Thyroid gland (tissue), 4 donors: ENCODE measurements around the gene SLC25A33.

Experiments used
- POLR2A ChIP-seq, 2 donors: fragments of 450-650 bp; IDR thresholded peaks; one replicate each; pipeline ENCODE4 v1.6.1; 2017; ENCODE audit warnings: antibody characterized with exemption in 2 of 2, mild to moderate bottlenecking in 2 of 2, moderate library complexity in 1 of 2
- TF ChIP-seq, protein P1 (sequence below), 6 experiments: fragments of 200-600 bp in 3 of 6; fragments of 450-650 bp in 3 of 6; sonication (generic) in 3 of 6; IDR thresholded peaks; one replicate each; pipeline ENCODE4 v1.5.1; 2016 to 2019; ENCODE audit warnings: antibody characterized with exemption in 6 of 6, mild to moderate bottlenecking in 2 of 6, inconsistent platforms in 1 of 6, moderate library complexity in 1 of 6

- TF ChIP-seq, protein P1, sequence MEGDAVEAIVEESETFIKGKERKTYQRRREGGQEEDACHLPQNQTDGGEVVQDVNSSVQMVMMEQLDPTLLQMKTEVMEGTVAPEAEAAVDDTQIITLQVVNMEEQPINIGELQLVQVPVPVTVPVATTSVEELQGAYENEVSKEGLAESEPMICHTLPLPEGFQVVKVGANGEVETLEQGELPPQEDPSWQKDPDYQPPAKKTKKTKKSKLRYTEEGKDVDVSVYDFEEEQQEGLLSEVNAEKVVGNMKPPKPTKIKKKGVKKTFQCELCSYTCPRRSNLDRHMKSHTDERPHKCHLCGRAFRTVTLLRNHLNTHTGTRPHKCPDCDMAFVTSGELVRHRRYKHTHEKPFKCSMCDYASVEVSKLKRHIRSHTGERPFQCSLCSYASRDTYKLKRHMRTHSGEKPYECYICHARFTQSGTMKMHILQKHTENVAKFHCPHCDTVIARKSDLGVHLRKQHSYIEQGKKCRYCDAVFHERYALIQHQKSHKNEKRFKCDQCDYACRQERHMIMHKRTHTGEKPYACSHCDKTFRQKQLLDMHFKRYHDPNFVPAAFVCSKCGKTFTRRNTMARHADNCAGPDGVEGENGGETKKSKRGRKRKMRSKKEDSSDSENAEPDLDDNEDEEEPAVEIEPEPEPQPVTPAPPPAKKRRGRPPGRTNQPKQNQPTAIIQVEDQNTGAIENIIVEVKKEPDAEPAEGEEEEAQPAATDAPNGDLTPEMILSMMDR (IDR thresholded peaks at IDR 0.05): no peak
- no peak for TF ChIP-seq POLR2A (IDR thresholded peaks at IDR 0.05)
Observed at GRCh38 chr1:9589144-9589718, 50.0 kb downstream of the SLC25A33 start.
